GM12891 (cell line): ENCODE measurements around the gene DAB1.

Experiments
- POLR2A ChIP-seq: IDR thresholded peaks from 2 replicates; pipeline ENCODE4 v1.6.1; 2011; ENCODE audit warnings: low read depth, low read length, control low read depth
- POLR2AphosphoS5 ChIP-seq: IDR thresholded peaks from 2 replicates; pipeline ENCODE4 v1.6.1; 2011; ENCODE audit warnings: low read depth, low read length, control low read depth
- POU2F2 ChIP-seq: IDR thresholded peaks from 2 replicates; pipeline ENCODE4 v1.6.1; 2011; ENCODE audit warnings: low read depth, mild to moderate bottlenecking, control low read depth, low read length, moderate library complexity
- SPI1 ChIP-seq: IDR thresholded peaks from 2 replicates; pipeline ENCODE4 v1.6.1; 2011; ENCODE audit warnings: low read depth, low read length, control low read depth
- TAF1 ChIP-seq: IDR thresholded peaks from 2 replicates; pipeline ENCODE4 v1.6.1; 2011; ENCODE audit warnings: low read depth, low read length, control low read depth

GRCh38 chr1:57300186-57300585, 123.7 kb downstream of the DAB1 start:
- TF ChIP-seq POLR2AphosphoS5, result no peak
- no peak for TF ChIP-seq POLR2A
- no peak for TF ChIP-seq SPI1
- no peak for TF ChIP-seq TAF1
- TF ChIP-seq POU2F2, result no peak
